SK-N-MC (cell line): ENCODE results near the gene LY86.

Source experiments
- EZH2 ChIP-seq: fragments of 200-600 bp; sonication (generic); IDR thresholded peaks from one replicate; pipeline ENCODE4 v1.6.1; 2017; ENCODE audit warnings: antibody characterized with exemption
- FOXP2 ChIP-seq: optimal IDR thresholded peaks from 2 replicates; pipeline ENCODE3; 2011; ENCODE audit warnings: mild to moderate bottlenecking, moderate library complexity; ENCODE audit not compliant: insufficient read depth; ENCODE audit errors: extremely low read length, control extremely low read depth
- POLR2AphosphoS5 ChIP-seq: IDR thresholded peaks from 2 replicates; pipeline ENCODE4 v1.6.1; 2012; ENCODE audit warnings: mild to moderate bottlenecking, low read depth, low read length, borderline replicate concordance

- no peak for TF ChIP-seq POLR2AphosphoS5
- no peak for TF ChIP-seq EZH2
- no peak for TF ChIP-seq FOXP2
Measured at GRCh38 chr6:6635291-6635690, 46.8 kb downstream of the LY86 start.
